ENCODE results near the gene VASH1. TPM values are rescaled to one million over a fixed set of nuclear protein-coding genes. Genes with fewer than 3 reads are reported as not detected.

Gene VASH1
- total RNA-seq, 2 donors from 2014 or later = 2.1 to 19.8 TPM

GRCh38 chr14:76760331-76761135, 735 bp upstream of the VASH1 start:
- no peaks in the 10 kb centered on the region for H3K4me1 ChIP-seq (replicated peaks)
- H3K9me3 ChIP-seq = no peaks in the 10 kb centered on the region
- intact Hi-C loops (cut with DNase I) = no loop called here
- TF ChIP-seq, protein P1, sequence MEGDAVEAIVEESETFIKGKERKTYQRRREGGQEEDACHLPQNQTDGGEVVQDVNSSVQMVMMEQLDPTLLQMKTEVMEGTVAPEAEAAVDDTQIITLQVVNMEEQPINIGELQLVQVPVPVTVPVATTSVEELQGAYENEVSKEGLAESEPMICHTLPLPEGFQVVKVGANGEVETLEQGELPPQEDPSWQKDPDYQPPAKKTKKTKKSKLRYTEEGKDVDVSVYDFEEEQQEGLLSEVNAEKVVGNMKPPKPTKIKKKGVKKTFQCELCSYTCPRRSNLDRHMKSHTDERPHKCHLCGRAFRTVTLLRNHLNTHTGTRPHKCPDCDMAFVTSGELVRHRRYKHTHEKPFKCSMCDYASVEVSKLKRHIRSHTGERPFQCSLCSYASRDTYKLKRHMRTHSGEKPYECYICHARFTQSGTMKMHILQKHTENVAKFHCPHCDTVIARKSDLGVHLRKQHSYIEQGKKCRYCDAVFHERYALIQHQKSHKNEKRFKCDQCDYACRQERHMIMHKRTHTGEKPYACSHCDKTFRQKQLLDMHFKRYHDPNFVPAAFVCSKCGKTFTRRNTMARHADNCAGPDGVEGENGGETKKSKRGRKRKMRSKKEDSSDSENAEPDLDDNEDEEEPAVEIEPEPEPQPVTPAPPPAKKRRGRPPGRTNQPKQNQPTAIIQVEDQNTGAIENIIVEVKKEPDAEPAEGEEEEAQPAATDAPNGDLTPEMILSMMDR (IDR thresholded peaks at IDR 0.05) = no peak
- TF ChIP-seq POLR2A (IDR thresholded peaks at IDR 0.05) = no peak
- H3K36me3 ChIP-seq = no peaks in the 10 kb centered on the region
- H3K27ac ChIP-seq = no peak overlapping the region
- H3K27me3 ChIP-seq (replicated peaks; ENCODE audit: insufficient read depth) = no peaks in the 10 kb centered on the region
- WGBS = 40% methylated on average over 26 of the region's 26 CpGs
- DNase-seq (ENCODE audit: low spot score) = peak; percentile 2
- peak overlapping the region; percentile 59 to 63 for H3K4me3 ChIP-seq

DNA sequence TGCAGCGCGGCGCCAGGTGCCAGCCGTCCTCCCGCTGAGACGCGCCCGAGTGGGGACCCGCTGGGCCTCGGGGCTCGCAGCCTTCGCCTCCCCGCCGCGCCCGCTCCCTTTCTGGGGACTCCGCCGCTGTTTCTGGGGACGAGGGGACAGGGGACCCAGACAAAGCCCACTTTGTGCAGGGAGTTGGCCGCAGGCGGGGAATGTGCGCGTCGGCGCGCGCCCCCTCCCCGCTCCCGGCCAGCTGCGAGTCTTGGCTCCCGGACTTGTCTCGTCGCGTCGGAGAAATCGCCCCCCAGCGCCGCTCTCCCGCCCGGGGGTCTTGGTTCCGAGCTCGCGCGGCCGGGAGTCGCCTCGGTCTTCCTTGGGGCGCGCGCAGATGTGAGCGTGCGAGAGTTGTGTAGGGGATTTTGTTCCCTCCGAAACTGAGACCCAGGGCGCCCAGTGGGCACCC, 717 bp downstream of the VASH1 start:
- H3K36me3 ChIP-seq = no peaks in the 10 kb centered on the region
- no peaks in the 10 kb centered on the region for H3K9me3 ChIP-seq
- intact Hi-C loops (cut with DNase I) = no loop called here
- peak overlapping the region; percentile 31 to 44 for H3K27ac ChIP-seq
- no peak for TF ChIP-seq POLR2AphosphoS5 (IDR thresholded peaks at IDR 0.05)
- TF ChIP-seq, protein P1 (IDR thresholded peaks at IDR 0.05) = no peak
- no peak for TF ChIP-seq POLR2A (IDR thresholded peaks at IDR 0.05)
- under 1% methylated on average over 33 of the region's 54 CpGs for WGBS
- H3K4me1 ChIP-seq (replicated peaks) = no peaks in the 10 kb centered on the region
- DNase-seq (ENCODE audit: low spot score) = peak; percentile 3
- peak overlapping the region; percentile 59 to 63 for H3K4me3 ChIP-seq
- H3K27me3 ChIP-seq (replicated peaks; ENCODE audit: insufficient read depth) = no peaks in the 10 kb centered on the region

DNA sequence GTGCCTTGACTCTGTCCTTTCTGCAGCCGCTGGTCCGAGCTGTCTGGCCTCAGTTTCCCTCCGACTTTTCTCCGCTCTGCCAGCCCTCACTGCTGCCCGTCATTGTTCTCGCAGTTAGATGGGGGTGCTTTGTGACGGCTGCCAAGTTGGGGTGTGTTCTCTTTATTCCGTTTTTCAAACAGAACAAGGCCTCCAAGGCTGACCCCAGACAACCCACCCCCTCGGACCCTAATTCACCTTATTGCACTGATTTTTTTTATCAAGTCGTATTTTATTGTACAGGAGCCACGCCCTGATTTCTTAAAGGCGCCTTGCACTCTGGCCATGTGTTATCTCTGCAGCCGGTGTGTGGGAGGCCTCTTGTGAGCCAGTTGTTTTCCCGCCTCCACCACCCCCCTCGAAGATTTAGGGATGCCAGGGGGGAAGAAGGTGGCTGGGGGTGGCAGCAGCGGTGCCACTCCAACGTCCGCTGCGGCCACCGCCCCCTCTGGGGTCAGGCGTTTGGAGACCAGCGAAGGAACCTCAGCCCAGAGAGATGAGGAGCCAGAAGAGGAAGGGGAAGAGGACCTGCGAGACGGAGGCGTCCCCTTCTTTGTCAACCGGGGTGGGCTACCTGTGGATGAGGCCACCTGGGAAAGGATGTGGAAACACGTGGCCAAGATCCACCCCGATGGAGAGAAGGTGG, 1.3 kb downstream of the VASH1 start:
- WGBS = 32% methylated on average over 28 of the region's 28 CpGs
- H3K27me3 ChIP-seq (replicated peaks; ENCODE audit: insufficient read depth) = no peaks in the 10 kb centered on the region
- peak overlapping the region; percentile 31 to 44 for H3K27ac ChIP-seq
- DNase-seq (ENCODE audit: low spot score) = peak; percentile 2
- intact Hi-C loops (cut with DNase I) = no loop called here
- no peaks in the 10 kb centered on the region for H3K4me1 ChIP-seq (replicated peaks)
- H3K36me3 ChIP-seq = no peaks in the 10 kb centered on the region
- H3K4me3 ChIP-seq = peak overlapping the region; percentile 59 to 63
- H3K9me3 ChIP-seq = no peaks in the 10 kb centered on the region
- TF ChIP-seq POLR2AphosphoS5 (IDR thresholded peaks at IDR 0.05) = no peak
- TF ChIP-seq POLR2A (IDR thresholded peaks at IDR 0.05) = no peak
- TF ChIP-seq, protein P1 (IDR thresholded peaks at IDR 0.05) = no peak

DNA sequence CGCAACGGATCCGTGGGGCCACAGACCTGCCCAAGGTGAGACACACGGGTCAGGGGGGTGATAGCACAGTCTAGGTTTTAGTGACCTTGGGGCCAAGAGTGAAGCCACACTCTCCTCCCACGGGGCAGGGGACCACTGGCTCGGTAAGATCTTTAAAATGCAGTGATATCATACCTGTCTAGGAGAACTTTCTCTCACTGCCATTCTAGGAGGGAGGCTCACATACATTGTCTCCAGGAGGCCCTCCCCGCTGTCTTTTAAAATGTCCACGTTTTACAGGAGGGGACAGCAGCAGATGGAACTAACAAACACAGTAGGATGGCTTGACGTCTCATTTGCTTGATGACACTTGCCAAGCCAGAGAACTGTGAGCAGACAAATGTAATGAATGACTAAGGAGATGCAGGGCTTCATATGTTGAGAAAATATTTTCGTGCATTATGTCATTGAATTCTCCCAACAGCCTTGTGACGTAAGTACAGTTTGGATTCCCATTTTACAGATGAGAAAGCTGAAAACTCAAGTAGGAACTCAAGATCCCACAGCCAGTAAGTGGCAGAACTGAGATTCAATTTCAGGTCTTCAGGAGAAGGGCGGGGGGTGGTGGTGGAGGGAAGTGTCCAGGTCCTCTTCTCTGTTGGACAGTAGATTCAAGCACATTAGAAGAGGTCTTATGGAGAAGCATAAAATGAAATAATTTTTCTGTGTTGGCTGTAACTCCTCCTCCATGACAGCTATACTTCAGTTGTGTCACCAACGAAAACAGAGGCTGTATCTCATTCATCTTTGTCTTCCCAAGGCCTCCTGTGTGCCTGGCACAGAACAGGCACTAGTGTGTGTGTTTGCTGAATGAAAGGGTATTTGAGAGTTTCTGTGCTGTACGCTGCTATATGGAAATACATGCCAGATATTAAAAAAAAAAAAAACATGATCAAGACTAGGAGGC, 2.1 kb downstream of the VASH1 start:
- intact Hi-C loops (cut with DNase I) = no loop called here
- Histone ChIP-seq H3K9me3 (no peaks in the 10 kb centered on the region), H3K4me1 (replicated peaks) (no peaks in the 10 kb centered on the region), H3K36me3 (no peaks in the 10 kb centered on the region), H3K4me3 (no peak overlapping the region), H3K27me3 (replicated peaks; ENCODE audit: insufficient read depth) (no peaks in the 10 kb centered on the region), H3K27ac (no peak overlapping the region)
- TF ChIP-seq, protein P1 (IDR thresholded peaks at IDR 0.05) = no peak
- TF ChIP-seq POLR2AphosphoS5 (IDR thresholded peaks at IDR 0.05) (no peak), POLR2A (IDR thresholded peaks at IDR 0.05) (no peak)
- DNase-seq (ENCODE audit: low spot score) = peak; percentile 1
- 82% methylated on average over 14 of the region's 14 CpGs for WGBS

All from prostate gland (tissue), 2 donors.